HL-60/S4 (cell line): ENCODE data around the gene MT1E.

ENCODE experiments used
- in situ Hi-C: fragments of 300-500 bp; cut with MboI; formaldehyde crosslinking; loops from 2 replicates; pipeline ENCODE4 v1.14.3; 2022; ENCODE audit warnings: low sequenced_read_pairs

The MT1E gene

GRCh38 chr16:56621665-56622445 lies 3.7 kb upstream of the MT1E start:
- in situ Hi-C loops, result loop anchor here (25.0 kb wide), 1 partner anchor 110 kb away; the partner anchor contains the start of gene BBS2

GRCh38 chr16:56623184-56623583 lies 2.4 kb upstream of the MT1E start:
- in situ Hi-C loops, result loop anchor here (25.0 kb wide), 1 partner anchor 111 kb away; the partner anchor contains the start of gene BBS2

GRCh38 chr16:56623637-56624036 lies 1.9 kb upstream of the MT1E start:
- in situ Hi-C loops, result loop anchor here (25.0 kb wide), 1 partner anchor 111 kb away; the partner anchor contains the start of gene BBS2

GRCh38 chr16:56625943-56626654 lies 518 bp downstream of the MT1E start:
- in situ Hi-C loops, result no loop called here

GRCh38 chr16:56626685-56627084 lies 1.1 kb downstream of the MT1E start:
- in situ Hi-C loops, result no loop called here

- in situ Hi-C loops, result no loop called here
Observed at GRCh38 chr16:56628486-56629350, 3.1 kb downstream of the MT1E start.

- in situ Hi-C loops, result no loop called here
Observed at GRCh38 chr16:56629531-56629930, 4.0 kb downstream of the MT1E start.

GRCh38 chr16:56630134-56630533 lies 4.6 kb downstream of the MT1E start:
- in situ Hi-C loops, result no loop called here

GRCh38 chr16:56631197-56631596 lies 5.6 kb downstream of the MT1E start:
- in situ Hi-C loops, result no loop called here

- in situ Hi-C loops, result no loop called here
Observed at GRCh38 chr16:56631832-56632155, 6.2 kb downstream of the MT1E start.

- in situ Hi-C loops, result no loop called here
Observed at GRCh38 chr16:56632156-56632847, 6.7 kb downstream of the MT1E start, which contains the start of gene MT1M. Gene MT1M (plus strand): TSS chr16:56632659. CDS start chr16:56632732, 73 bp downstream.

GRCh38 chr16:56632848-56633365 lies 7.3 kb downstream of the MT1E start:
- in situ Hi-C loops, result no loop called here

GRCh38 chr16:56633535-56633934 lies 8.0 kb downstream of the MT1E start:
- in situ Hi-C loops, result no loop called here

- in situ Hi-C loops, result no loop called here
Observed at GRCh38 chr16:56634715-56635440, 9.3 kb downstream of the MT1E start.

- in situ Hi-C loops, result no loop called here
Observed at GRCh38 chr16:56635441-56635967, 9.9 kb downstream of the MT1E start.

- in situ Hi-C loops, result no loop called here
Observed at GRCh38 chr16:56636616-56637413, 11.2 kb downstream of the MT1E start.

GRCh38 chr16:56637814-56638750 lies 12.5 kb downstream of the MT1E start, which contains the start of gene MT1A:
Gene MT1A (plus strand): TSS chr16:56638666. CDS start chr16:56638739, 73 bp downstream.
- in situ Hi-C loops, result no loop called here
